ENCODE results near the gene CGB1. TPM values are rescaled to one million over a fixed set of nuclear protein-coding genes. Genes with fewer than 3 reads are reported as not detected.

Gene CGB1
- polyA plus RNA-seq, 1 of the 3 experiments (the other 2 are of a cell fraction) = not detected

GRCh38 chr19:49010453-49010852 lies 26.2 kb downstream of the CGB1 start (continued):
- TF ChIP-seq MXI1 (IDR thresholded peaks at IDR 0.05; ENCODE audit: low read depth, low read length) (no peak), FOXJ3 (CRISPR knock-in tag; IDR thresholded peaks at IDR 0.05) (no peak), SIN3A (IDR thresholded peaks at IDR 0.05; ENCODE audit: borderline replicate concordance, low read depth, low read length) (no peak)

GRCh38 chr19:49009828-49010227 lies 26.9 kb downstream of the CGB1 start:
- no peaks in the 10 kb centered on the region for H3K9me3 ChIP-seq

More at GRCh38 chr19:49009828-49010227, 26.9 kb downstream of the CGB1 start:
- H3K9ac ChIP-seq = no peak overlapping the region
- no peak for TF ChIP-seq POLR2AphosphoS5 (IDR thresholded peaks at IDR 0.05; ENCODE audit: low read depth, low read length)
- TF ChIP-seq TAF1 (IDR thresholded peaks at IDR 0.05; ENCODE audit: borderline replicate concordance, low read depth, low read length) = no peak
- TF ChIP-seq YY1 (IDR thresholded peaks at IDR 0.05; ENCODE audit: low read depth) = no peak
- TF ChIP-seq USF2 (IDR thresholded peaks at IDR 0.05; ENCODE audit: borderline replicate concordance, low read depth, low read length) = no peak
- TF ChIP-seq RCOR1 (IDR thresholded peaks at IDR 0.05; ENCODE audit: low read length) = no peak
- TF ChIP-seq GABPA (IDR thresholded peaks at IDR 0.05; ENCODE audit: low read depth) = no peak
- no peak for TF ChIP-seq MXI1 (IDR thresholded peaks at IDR 0.05; ENCODE audit: low read depth, low read length)
- TF ChIP-seq SIN3A (IDR thresholded peaks at IDR 0.05; ENCODE audit: borderline replicate concordance, low read depth, low read length) = no peak
- no peak for TF ChIP-seq FOXJ3 (CRISPR knock-in tag; IDR thresholded peaks at IDR 0.05)
- TF ChIP-seq TCF12 (IDR thresholded peaks at IDR 0.05) = no peak
- no peak for TF ChIP-seq FOXM1 (IDR thresholded peaks at IDR 0.05; ENCODE audit: low read depth)
- no peak for TF ChIP-seq TEAD4 (IDR thresholded peaks at IDR 0.05; ENCODE audit: borderline replicate concordance, insufficient read depth)
- no peak for TF ChIP-seq ZBTB33 (IDR thresholded peaks at IDR 0.05; ENCODE audit: borderline replicate concordance, low read depth)
- no peak for TF ChIP-seq JUND (IDR thresholded peaks at IDR 0.05)
- TF ChIP-seq RFX5 (IDR thresholded peaks at IDR 0.05; ENCODE audit: low read length) = no peak
- TF ChIP-seq ELF1 (IDR thresholded peaks at IDR 0.05) = no peak
- TF ChIP-seq CTCF (IDR thresholded peaks at IDR 0.05) = no peak
- TF ChIP-seq CHD2 (IDR thresholded peaks at IDR 0.05; ENCODE audit: low read length, partially characterized antibody) = no peak
- TF ChIP-seq SMC3 (IDR thresholded peaks at IDR 0.05; ENCODE audit: low read depth, low read length) = no peak
- WGBS (ENCODE audit: low lambda C conversion rate) = 96% methylated on average over 17 of the region's 18 CpGs
- ChIA-PET CTCF (interaction anchor here (0.6 to 8.6 kb wide), 5 partner anchors 8 to 224 kb away, joined by 3 to 68 read pairs (median 5); partner anchors contain the start of gene RUVBL2), POLR2A (interaction anchor here (1.2 to 2.4 kb wide), 2 partner anchors 8 to 10 kb away, joined by 7 read pairs; partner anchors contain the start of gene LHB)
- no peaks in the 10 kb centered on the region for H3K79me2 ChIP-seq (ENCODE audit: insufficient read depth)
- no peaks in the 10 kb centered on the region for H3K9me2 ChIP-seq
- H3K27ac ChIP-seq (ENCODE audit: low read depth in 2 of 2, low read length in 1 of 2) = no peak overlapping the region
- H3K27me3 ChIP-seq (ENCODE audit: insufficient read depth) = no peaks in the 10 kb centered on the region
- peaks cover 7% of the 10 kb centered on the region for H3F3A ChIP-seq (replicated peaks; ENCODE audit: insufficient read depth)
- no peak for DNase-seq
- H3K4me1 ChIP-seq (ENCODE audit: control insufficient read depth in 1 of 2, insufficient read depth in 2 of 2, low read depth in 1 of 2, low read length in 1 of 2) = no peaks in the 10 kb centered on the region
- no peak overlapping the region for H3K4me2 ChIP-seq
- no peaks in the 10 kb centered on the region for H4K20me1 ChIP-seq (ENCODE audit: insufficient read depth)
- no peak overlapping the region for H2AFZ ChIP-seq (ENCODE audit: low read depth)
- H3K4me3 ChIP-seq (ENCODE audit: low read depth in 2 of 2, low read length in 1 of 2) = no peak overlapping the region
- H3K36me3 ChIP-seq (replicated peaks in 1 of 2; ENCODE audit: control insufficient read depth in 1 of 2, insufficient read depth in 2 of 2, low read length in 1 of 2) = peaks cover 9 to 59% of the 10 kb centered on the region in 2 experiments

Measured in SK-N-SH (cell line).